ENCODE results near the gene ARHGAP42.

- TF ChIP-seq ZNF30 (CRISPR knock-in tag; IDR thresholded peaks at IDR 0.05) (no peak), TFDP2 (CRISPR knock-in tag; IDR thresholded peaks at IDR 0.05) (no peak), KDM1A (CRISPR knock-in tag; IDR thresholded peaks at IDR 0.05) (no peak), ZBTB8A (CRISPR knock-in tag; IDR thresholded peaks at IDR 0.05; ENCODE audit: borderline replicate concordance, low read depth) (no peak), STAT6 (CRISPR knock-in tag; IDR thresholded peaks at IDR 0.05; ENCODE audit: borderline replicate concordance) (no peak)
Measured at GRCh38 chr11:100874203-100874602, 187.1 kb downstream of the ARHGAP42 start.

Measured in HepG2 (cell line).